OCI-LY3 (cell line): ENCODE data around the gene VSX1.

Experiments
- CTCF ChIP-seq: fragments of 200-600, 300-600 bp; sonication (generic); IDR thresholded peaks from 2 replicates; pipeline ENCODE4 v1.5.1; 2014; ENCODE audit warnings: antibody characterized with exemption, low read length, low read depth
- EZH2phosphoT487 ChIP-seq: fragments of 200-600 bp; shearing (Covaris generic); IDR thresholded peaks from 2 replicates; pipeline ENCODE4 v1.6.1; 2018; ENCODE audit warnings: antibody characterized with exemption, mixed run types, low read depth

- TF ChIP-seq EZH2phosphoT487 (no peak), CTCF (no peak)
These were observed 22.8 kb downstream of the VSX1 start for GRCh38 chr20:25058847-25059810.
